ENCODE results near the gene FRMPD3.
"Not testable (repeated sequence)": the region's sequence is repeated elsewhere in the genome, so short reads cannot be mapped to it uniquely, and the experiment has no call there.

The FRMPD3 gene

DNA sequence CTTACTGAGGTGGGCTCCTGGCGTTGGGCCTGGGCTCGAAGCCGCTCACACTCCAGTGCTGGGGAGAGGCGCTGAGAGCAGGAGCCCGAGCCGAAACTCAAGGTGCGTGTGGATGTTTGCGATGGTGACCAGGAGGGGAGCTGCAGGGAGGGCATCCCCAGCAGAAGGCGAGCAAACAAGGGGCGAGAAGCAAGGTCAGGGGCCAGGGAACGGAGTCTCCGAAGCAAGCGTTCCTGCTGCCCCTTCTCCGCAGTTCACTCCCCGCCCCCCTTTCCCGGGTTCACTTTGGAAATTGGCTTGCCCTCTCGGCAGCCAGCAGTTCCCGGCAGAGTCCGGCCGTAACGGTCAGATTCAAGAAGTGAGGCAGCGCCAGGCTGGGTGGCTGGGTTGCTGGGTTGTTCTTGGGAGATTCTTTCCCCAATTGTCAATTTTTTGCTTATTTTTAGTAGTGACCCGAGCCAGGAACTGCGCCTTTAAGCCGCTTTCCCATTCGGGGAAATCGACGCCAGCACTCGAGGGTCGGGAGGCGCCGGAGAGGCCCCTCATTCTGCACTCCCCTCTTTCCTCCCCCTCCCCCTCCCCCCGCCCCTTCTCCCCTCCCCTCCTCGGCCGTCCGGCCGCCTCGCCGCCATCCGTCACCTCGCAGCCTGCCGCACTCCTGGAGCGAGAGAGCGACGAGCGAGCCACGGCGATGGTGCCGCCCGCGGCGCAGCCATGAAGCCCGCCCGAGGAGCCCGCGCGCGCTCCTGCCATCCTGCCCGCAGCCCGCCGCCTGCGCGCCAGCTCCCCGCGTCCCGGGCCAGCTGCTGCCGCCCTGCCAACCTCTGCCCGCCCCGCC, at the start of gene FRMPD3:
FRMPD3 (plus strand) TSS at position 655 of the 838 bp plus-strand sequence. CDS start 76,937 bp downstream, outside the sequence.
- DNase-seq: no peak

DNA sequence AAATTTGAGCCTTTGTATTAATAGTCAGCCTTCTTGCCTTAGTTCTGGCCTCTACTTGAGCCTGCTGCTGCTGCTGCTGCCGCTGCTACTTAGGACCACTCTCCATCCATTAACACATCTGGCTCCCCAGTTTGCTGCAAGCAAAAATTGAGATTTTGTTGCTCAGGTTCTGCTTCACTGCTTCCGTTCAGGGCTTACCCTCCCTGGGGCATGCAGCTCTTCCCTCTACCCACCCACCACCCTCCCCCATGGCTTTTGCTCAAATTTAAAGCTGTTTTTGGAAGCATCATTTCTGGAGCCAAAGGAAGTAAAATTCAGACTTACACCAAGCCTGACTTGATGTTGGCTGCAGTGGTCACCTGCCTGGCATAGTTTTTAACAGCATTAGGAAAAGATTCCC, 28.9 kb upstream of the FRMPD3 start:
- no peak for DNase-seq

DNA sequence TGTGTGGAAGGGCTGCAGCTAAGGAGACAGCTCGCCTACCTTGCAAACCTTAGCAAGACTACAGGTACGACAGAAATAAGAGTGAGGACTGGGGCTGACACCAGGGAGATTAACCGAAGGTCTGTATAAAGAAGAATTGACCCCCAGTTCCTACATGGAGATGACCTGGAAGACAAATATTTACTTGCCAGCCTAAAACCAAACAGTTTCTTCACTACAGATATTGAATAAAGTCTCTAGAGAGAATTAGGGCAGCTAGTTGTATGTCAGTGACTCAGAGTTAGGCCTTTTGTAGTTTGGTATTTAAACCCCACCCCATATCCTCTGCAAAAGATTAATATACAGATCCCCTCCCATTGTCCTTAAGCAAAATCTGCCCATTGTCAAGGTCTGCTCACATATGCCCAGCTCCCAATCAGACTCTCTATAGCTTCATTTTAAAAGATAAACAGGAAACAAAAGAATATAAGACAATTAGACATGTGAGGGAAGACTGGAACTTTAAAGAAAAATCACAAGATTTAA, 28.1 kb upstream of the FRMPD3 start:
- no peak for DNase-seq

DNA sequence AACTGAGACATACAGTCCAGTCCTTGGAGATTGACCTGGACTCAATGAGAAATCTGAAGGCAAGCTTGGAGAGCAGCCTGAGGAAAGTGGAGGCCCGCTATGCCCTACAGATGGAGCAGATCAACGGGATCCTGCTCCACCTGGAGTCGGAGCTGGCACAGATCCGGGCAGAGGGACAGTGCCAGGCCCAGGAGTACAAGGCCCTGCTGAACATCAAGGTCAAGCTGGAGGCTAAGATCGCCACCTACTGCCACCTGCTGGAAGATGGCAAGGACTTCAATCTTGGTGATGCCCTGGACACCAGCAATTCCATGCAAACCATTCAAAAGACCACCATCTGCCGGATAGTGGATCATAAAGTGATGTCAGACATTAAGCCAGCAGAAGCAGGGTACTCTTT, 20.4 kb upstream of the FRMPD3 start:
- no peak for DNase-seq

DNA sequence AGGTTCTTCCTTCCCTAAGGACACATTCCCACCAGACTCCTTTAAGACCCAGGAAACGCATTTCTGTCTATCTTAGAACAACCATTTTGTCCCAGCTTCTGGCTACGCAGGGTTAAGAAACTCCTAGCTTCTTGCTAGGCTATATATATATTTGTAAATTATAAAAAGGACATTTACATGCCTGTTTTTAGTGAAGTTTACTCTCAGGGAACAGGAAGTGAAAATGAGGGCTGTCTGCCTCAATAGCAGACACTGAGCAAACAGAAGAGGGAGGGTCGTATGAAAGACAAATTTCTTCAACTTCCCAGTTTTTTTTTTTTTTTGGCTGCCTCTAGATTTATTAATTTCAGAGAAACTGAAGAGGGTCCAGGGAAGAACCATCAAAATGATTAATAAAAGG, 9.3 kb upstream of the FRMPD3 start:
- no peak for DNase-seq

DNA sequence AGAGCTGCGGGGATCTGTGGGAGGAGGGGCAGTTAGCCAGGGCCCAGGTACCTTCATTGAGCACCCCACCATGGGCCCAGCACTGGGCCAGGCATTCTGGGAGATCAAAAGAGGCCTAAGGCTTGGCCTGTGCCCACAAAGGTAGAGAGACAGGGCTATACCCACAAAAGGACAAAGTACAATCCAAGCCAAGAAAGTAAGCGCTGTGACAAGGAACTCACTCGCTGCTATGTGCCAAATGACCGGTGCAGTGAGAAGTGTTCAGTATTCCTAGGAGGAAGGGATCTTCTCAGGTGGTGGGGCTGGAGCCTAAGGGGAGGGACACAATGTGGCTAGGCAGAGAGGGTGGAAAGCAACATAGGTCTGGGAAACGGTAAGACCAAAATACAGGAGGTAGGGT, 8.8 kb upstream of the FRMPD3 start:
- no peak for DNase-seq

DNA sequence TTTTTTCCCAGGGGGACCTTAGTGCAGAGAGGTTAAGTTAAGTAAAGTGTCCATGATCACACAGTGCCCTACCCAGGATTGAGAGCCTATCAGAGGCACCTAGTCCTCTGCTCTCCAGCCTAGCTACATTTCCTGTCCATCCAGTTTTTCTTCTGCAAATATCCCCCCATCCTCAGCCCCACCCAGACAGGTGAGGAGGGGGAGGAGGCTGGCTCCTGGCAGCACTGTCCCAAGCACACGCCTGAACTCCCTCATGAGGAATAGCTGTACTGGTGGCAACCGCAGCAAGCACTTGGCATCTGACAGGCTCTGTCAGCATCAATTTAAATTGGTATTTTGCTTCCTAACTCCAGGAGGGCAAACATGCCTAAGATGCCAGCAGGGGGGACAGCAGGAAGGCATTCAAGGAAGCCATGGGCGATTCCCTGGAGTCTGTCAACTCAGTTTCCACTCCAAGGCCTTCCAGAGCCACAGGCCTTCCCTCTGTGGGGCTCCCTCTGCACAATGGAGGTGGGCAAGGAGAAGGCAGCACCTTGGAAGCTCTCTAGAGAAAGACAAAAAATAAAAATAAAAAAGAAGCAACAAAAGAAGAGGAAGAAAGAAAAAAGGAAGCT, 6.4 kb upstream of the FRMPD3 start:
- no peak for DNase-seq

DNA sequence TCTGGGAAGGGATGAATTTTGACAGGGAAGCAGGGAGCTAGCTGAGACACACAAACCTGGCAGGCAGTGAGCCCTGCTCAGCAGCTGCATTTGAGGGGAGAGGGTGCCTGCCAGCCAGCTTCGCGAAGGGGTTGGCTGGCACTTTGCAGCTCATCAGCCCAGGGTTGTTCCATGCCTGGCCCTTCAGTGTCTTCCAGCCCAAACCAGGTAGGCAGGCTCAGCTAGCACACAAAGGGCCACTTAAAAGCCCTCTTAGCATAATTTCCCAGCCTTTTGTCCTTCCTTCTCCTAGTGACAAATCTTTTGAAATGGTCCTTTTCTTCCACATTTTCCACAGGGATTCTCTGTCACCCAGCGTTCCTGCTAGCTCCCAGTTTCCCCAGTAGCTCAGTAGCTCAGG, 4.3 kb upstream of the FRMPD3 start:
- DNase-seq: no peak

DNA sequence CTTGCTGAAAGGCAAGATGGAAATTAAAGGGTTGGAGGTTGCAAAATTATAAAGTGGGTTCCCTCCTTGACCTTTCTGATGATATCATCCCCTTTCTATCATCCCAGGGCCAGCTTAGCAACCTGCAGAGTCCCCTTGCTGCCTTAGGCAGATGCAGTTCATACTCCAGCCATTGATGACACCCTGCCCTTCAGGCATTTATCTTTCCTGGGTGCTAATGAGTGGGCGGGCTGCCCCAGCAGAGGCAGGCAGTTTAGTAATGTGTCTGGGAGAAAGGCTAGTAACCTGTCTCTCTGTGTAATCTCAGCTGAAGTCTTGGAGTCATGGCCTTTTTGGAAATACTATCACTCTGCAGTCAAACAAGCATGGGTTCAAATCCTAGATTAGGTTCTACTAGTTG, 3.8 kb upstream of the FRMPD3 start:
- no peak for DNase-seq

DNA sequence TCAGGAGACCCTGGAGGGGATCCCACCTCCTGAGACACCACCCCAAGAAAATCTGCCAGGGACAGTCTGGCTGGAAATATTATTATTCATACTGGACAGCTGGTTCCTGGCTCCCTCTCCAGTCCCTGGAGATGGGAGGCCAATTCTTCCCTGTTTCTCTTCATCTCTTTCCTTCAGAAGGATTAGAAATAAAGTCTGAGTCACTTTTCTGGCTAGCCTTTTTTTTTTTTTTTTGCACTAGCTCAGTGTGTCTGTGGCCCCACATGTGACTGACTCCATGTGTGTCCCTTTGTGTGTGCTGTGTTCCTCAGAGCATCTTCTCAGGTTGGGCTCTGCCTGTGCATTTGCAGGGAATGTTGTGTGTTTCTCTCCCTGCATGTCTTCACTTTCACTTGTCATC, 1.8 kb upstream of the FRMPD3 start:
- no peak for DNase-seq

DNA sequence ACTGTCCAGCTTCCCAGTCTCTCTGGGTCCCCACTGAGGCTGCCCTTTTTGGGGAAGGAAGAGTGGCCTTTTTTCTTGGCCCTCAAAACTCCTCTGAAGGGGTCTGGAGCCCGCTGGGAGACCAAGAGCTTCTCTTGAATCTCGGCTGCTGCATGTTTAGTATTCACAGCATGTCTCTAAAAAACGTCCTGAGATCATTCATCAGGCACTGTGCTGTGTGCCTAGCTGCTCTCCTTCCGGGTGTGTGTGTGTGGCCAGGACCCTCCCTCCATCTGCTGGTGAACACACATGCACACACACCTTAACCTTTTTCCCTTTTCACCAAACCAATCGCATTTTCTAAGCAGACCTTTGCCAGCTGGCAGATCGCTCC, 841 bp upstream of the FRMPD3 start:
- no peak for DNase-seq

DNA sequence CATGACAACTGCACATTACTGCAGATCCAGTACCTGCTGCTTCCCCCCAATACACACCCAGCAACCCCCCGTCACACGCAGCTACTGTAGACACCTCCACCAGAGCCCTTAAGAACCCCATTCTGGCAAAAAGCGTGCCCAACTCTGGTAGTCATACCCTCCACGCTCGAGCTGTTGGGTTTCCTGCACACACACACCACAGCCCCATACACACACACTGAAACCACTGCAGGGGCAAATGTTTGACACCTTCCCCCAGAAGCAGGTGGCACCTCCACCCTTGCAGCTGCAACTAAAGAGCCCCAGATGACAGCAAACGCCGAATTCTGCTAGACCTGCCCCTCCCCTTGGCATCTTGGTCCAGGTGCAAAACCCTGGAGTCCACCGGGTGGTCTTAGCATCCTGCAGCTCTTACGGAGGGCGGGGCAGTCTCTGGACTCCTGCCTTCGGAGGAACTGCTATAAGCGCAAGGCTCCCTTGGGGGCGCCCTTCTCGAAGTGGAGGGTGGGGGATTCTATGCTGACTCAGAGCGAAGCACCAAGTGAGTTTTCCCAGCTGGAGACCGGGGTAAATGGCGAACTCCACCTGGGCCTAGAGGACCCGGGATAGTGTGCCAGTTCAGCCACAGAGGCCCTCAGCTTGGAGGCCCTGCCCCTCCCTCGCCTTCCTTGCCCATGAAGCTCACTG, 1.5 kb downstream of the FRMPD3 start:
- no peak for DNase-seq

DNA sequence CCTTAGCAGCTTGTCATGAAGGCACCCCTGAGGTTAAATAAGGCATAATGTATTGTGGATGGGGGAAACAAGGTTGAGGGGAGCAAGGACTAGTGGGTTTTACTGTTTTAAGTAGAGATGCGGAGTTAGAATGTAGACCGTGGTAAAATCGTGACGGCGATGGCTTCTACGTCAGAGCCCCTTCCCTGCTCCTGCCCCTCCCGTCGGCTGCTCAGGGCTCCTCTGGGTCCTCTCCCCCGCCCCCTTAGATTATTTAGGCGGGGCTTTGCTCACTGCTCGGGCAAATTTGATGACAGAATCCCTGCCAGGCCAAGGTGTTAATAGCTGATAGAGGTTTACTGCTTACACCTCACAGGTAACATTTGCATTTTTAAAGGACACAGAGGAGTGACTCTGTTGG, 2.3 kb downstream of the FRMPD3 start:
- no peak for DNase-seq

DNA sequence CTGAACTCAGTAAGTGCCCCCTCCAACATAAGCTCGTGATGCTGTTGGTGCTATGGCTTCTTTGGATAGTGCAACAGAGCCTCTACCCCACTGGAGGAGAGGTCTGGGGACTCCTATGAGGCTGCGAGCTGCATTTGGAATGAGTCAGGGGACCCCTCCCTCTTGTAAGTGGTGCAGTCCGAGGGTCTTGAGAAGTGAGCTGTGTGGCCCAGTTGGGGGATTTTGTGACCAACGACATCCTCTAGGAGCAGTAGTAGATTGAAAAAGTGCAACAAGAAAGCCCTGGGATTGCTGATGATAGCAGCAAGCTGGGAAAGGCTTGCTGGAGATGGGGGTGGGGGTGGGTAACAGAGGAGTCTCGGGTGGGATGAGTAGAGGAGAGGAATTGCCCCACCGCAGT, 3.1 kb downstream of the FRMPD3 start:
- DNase-seq: no peak

DNA sequence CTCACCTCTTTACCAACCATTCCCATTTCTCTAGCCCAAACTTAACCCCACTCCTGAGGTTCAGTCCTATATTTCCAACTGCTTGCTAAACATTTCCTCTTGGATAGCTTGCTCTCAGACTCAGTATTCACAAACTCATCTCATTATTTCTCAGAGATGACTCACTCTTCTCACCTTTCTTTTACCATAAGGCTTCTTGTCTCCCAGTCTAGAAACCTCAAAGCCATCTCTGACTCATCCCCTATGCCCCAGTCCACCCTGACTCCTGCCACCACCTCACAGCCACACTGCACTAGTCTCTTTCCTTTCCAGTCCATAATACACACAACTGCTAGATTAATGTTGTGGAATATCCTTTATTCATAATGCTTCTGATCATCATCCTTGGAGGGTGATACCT, 4.8 kb downstream of the FRMPD3 start:
- DNase-seq: no peak

DNA sequence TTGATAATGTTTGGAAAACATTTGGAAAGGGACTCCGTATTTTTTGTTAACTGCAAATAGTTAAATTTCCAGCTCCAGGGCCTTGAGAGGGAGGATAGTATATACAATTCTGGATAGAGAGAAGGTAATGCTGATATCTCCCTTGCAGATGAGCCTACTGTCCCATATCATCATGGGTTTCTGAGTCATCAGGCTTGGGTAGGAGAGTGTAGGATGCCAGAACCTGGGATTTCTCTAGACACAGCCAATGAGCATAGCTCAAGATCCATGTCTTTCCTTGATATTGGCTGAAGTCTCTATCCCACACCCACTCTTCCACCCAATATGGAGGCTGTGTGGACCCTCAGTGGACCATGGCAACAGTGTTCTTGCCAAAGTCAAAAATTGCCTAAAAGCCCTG, 7.8 kb downstream of the FRMPD3 start:
- DNase-seq: no peak

DNA sequence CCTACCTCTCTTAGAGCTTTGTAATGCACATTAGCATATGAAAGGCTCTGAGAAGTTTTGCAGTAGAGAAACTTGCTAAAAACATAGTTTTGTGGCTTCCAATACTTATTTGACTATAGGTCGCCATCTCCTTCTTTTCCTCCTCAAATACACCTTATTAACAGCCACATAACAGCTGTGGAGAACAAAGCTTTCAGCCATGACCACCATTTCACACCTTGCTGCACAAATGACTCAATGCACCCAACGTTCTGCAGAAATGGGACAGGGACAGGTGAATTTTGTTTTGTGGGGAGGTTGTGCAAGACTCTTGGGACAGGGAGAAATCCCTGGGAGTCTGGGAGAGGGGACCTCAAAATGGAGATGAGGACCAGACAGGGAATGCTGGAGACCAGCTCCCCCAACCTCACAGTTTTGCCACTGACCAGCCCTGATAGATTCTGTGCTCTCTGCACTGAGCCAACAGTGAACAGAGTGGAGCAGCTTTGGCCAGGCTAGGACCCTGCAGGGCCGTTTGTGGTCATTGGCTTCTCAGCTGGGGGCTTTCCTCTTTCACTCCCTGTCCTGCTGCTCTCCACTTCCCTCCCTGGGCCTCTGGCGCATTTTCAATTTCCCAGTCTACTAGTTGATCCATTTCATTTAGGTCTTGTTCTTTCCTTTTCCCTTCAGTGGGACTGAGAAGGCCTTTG, 16.6 kb downstream of the FRMPD3 start:
- DNase-seq: no peak

DNA sequence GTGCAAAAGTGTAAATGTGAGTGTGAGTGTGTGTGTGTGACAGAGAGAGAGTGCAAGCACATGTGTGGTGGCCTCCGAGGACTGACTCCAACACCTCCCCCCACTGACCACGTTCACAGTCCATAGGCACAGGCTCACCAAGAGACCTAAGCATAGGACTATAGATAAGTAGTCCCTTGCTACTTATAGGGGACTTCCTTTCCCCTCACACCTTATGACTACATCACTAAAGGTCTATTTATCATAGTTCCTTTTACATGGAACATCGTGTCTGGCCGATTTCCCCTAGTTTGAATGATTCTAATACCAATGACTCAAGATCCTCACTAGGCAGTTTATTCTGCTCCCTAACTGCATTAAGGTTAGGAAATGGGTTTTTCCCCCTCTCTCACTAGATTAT, 17.8 kb downstream of the FRMPD3 start:
- DNase-seq: no peak

DNA sequence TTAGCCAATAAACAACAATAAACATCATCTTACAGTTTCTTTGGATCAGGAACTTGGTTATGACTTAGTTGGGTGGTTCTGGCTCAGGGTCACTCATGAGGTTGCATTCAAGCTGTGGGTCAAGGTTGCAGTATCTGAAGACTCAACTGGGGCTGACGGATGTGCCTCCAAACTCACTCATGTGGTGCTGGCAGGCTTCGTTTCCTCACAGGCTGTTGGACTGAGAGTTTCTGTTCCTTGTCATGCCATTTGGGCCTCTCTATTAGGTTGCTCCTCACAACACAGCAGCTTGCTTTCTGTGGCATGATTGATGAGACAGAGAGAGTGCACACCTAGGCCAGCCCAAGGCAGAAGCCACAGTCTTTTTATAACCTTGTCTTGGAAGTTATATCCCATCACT, 20.7 kb downstream of the FRMPD3 start:
- DNase-seq: no peak

DNA sequence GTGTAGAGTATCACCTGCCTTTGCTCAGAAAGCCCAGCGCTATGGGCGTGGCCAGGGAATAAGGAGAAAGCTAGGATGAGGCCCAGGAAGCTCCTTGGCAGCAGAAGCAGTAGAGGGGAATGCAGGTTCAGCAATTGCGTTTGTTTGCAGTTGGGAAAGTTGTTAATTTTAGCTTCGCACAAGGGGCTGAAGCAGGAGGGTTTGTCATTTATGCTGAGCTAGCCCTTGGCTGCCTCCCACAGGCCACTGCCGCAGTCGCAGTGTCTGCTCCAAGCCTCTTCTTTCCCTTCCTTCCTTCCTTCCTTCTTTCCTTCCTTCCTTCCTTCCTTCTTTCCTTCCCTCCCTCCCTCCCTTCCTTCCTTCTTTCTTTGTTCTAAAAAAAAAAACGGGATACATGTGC, 21.5 kb downstream of the FRMPD3 start:
- no peak for DNase-seq

DNA sequence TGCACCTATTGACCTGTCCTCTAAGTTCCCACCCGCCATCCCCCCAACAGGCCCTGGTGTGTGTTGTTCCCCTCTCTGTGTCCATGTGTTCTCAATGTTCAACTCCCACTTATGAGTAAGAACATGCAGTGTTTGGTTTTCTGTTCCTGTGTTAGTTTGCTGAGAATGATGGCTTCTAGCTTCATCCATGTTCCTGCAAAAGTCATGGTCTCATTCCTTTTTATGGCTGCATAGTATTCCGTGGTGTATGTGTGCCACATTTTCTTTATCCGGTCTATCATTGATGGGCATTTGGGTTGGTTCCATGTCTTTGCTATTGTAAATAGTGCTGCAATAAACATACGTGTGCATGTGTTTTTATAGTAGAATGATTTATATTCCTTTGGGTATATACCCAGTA, 22.0 kb downstream of the FRMPD3 start:
- not testable (repeated sequence) for DNase-seq

DNA sequence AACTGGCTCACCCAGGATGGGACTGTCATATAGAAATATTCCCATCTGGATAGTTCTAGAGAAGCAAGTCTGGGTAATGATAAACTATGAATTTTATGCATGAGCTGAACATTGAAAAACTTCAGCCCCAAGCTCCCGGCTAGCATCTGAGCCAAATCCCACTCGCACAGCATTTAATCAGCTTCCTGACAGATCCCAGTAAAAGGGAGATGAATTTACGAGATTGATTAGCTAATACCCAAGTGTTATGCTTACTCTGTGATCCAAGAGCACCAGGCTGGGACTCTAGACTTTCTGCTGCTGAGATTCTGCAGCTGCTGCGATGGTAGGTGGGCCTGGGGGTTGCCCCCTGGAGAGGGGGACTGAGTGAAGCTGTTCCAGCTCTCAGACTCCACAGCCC, 28.0 kb downstream of the FRMPD3 start:
- DNase-seq: no peak

DNA sequence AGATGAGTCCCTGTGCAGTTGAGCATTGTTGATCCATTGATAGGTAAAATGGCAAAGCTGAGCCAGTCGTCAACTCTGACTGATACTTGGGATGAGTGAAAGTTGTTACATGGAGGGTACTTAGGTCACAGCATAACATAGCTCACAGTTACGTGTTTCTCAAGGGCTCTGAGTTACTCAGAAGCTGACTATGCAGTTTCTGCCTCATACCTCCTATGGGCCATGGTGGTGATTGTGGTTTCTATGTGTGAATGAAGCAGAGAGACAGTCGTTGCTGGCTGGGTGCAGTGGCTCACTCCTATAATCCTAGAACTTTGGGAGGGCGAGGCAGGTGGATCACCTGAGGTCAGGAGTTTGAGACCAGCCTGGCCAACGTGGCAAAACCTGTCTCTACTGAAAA, 30.8 kb downstream of the FRMPD3 start:
- no peak for DNase-seq

Measured in DMS153 (cell line).